ENCODE measurements around the gene MYRFL. TPM values are rescaled to one million over a fixed set of nuclear protein-coding genes. Genes with fewer than 3 reads are reported as not detected.

MYRFL gene
- total and polyA plus RNA-seq, 2 of the 8 experiments (the other 6 are each of a cell fraction or from before 2014, with no cell fraction given): 1.1 to 2.0 TPM

- no peaks in the 10 kb centered on the region for H3K23me2 ChIP-seq (ENCODE audit: low read depth, low read length)
- TF ChIP-seq POU5F1 (IDR thresholded peaks at IDR 0.05; ENCODE audit: low read depth, low read length): no peak
- TF ChIP-seq, protein P1, sequence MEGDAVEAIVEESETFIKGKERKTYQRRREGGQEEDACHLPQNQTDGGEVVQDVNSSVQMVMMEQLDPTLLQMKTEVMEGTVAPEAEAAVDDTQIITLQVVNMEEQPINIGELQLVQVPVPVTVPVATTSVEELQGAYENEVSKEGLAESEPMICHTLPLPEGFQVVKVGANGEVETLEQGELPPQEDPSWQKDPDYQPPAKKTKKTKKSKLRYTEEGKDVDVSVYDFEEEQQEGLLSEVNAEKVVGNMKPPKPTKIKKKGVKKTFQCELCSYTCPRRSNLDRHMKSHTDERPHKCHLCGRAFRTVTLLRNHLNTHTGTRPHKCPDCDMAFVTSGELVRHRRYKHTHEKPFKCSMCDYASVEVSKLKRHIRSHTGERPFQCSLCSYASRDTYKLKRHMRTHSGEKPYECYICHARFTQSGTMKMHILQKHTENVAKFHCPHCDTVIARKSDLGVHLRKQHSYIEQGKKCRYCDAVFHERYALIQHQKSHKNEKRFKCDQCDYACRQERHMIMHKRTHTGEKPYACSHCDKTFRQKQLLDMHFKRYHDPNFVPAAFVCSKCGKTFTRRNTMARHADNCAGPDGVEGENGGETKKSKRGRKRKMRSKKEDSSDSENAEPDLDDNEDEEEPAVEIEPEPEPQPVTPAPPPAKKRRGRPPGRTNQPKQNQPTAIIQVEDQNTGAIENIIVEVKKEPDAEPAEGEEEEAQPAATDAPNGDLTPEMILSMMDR (IDR thresholded peaks at IDR 0.05; ENCODE audit: control extremely low read depth in 1 of 3, insufficient read depth in 1 of 3, low read depth in 1 of 3, low read length in 3 of 3): no peak
- TF ChIP-seq SP1 (IDR thresholded peaks at IDR 0.05; ENCODE audit: low read depth, low read length): no peak
- TF ChIP-seq TEAD4 (IDR thresholded peaks at IDR 0.05; ENCODE audit: low read depth, low read length): no peak
- no peak for TF ChIP-seq MAFK (IDR thresholded peaks at IDR 0.05; ENCODE audit: low read depth, low read length)
- TF ChIP-seq BCL11A (IDR thresholded peaks at IDR 0.05; ENCODE audit: low read depth in 2 of 2, low read length in 2 of 2): no peak
- no peak for TF ChIP-seq RFX5 (IDR thresholded peaks at IDR 0.05; ENCODE audit: borderline replicate concordance, low read depth, low read length)
- no peak for TF ChIP-seq KDM4A (IDR thresholded peaks at IDR 0.05; ENCODE audit: low read depth, low read length, severe bottlenecking)
- no peak for TF ChIP-seq E2F6 (IDR thresholded peaks at IDR 0.05)
- no peak for TF ChIP-seq RNF2 (IDR thresholded peaks at IDR 0.05; ENCODE audit: borderline replicate concordance, low read depth, low read length, missing control alignments, poor library complexity, severe bottlenecking)
Measured at GRCh38 chr12:69840727-69841126, 15.7 kb downstream of the MYRFL start.

More at GRCh38 chr12:69840727-69841126, 15.7 kb downstream of the MYRFL start:
- DNase-seq (ENCODE audit: low read depth in 1 of 2, low spot score in 2 of 2) (no peak), FAIRE-seq (no peak)
- Histone ChIP-seq H3K4me2 (ENCODE audit: insufficient read depth in 1 of 2, low read depth in 2 of 2, low read length in 2 of 2) (no peak overlapping the region), H3K9me3 (ENCODE audit: insufficient read depth in 2 of 2, low read depth in 1 of 2, low read length in 1 of 2) (no peaks in the 10 kb centered on the region), H4K20me1 (replicated peaks in 1 of 2; ENCODE audit: control insufficient read depth in 1 of 2, insufficient read depth in 2 of 2, low read length in 2 of 2) (no peaks in the 10 kb centered on the region), H3K79me2 (ENCODE audit: control insufficient read depth in 1 of 2, insufficient read depth in 2 of 2, low read length in 2 of 2) (no peaks in the 10 kb centered on the region), H3K4ac (replicated peaks; ENCODE audit: insufficient read length, low read depth, low read length) (no peak overlapping the region), H2AK5ac (ENCODE audit: low read depth, low read length) (no peak overlapping the region), H2BK12ac (ENCODE audit: low read depth, low read length) (no peak overlapping the region), H2BK20ac (ENCODE audit: low read length) (no peak overlapping the region), H3K18ac (ENCODE audit: extremely low read depth, low read length) (no peak overlapping the region), H4K5ac (ENCODE audit: insufficient read length, low read depth, low read length) (no peak overlapping the region), H3K27me3 (replicated peaks in 1 of 4; ENCODE audit: control insufficient read depth in 3 of 4, extremely low read depth in 1 of 4, insufficient read depth in 3 of 4, low read length in 3 of 4) (no peaks in the 10 kb centered on the region), H3K4me3 (ENCODE audit: extremely low read depth in 1 of 4, insufficient read depth in 2 of 4, low read depth in 3 of 4, low read length in 4 of 4) (no peak overlapping the region), H4K8ac (ENCODE audit: extremely low read depth, insufficient read depth, low read length) (no peak overlapping the region), H3K79me1 (ENCODE audit: low read depth, low read length) (no peaks in the 10 kb centered on the region), H3K14ac (ENCODE audit: insufficient read length) (no peak overlapping the region), H3K4me1 (replicated peaks in 1 of 4; ENCODE audit: control insufficient read depth in 3 of 4, insufficient read depth in 4 of 4, low read length in 3 of 4) (no peaks in the 10 kb centered on the region; a peak in 1 of 7 replicates), H2BK15ac (ENCODE audit: low read length) (no peak overlapping the region), H3K9ac (replicated peaks in 1 of 4; ENCODE audit: extremely low read depth in 1 of 4, low read depth in 3 of 4, low read length in 3 of 4) (no peak overlapping the region), H2AFZ (ENCODE audit: low read length) (no peak overlapping the region), H2BK120ac (replicated peaks; ENCODE audit: low read depth, low read length) (no peak overlapping the region), H3K23ac (ENCODE audit: insufficient read length) (no peak overlapping the region), H2BK5ac (ENCODE audit: low read depth, low read length) (no peak overlapping the region), H3K56ac (replicated peaks; ENCODE audit: insufficient read length, low read depth, low read length) (no peak overlapping the region), H4K91ac (replicated peaks; ENCODE audit: insufficient read length, low read length) (no peak overlapping the region), H3K27ac (ENCODE audit: low read depth, low read length) (no peak overlapping the region), H3K36me3 (ENCODE audit: control insufficient read depth in 2 of 4, insufficient read depth in 4 of 4, low read length in 3 of 4) (no peaks in the 10 kb centered on the region)
- ChIA-PET POLR2A (ENCODE audit: partially characterized antibody) (interaction anchor here (0.9 kb wide), 1 partner anchor 21 kb away, joined by 3 read pairs; no protein-coding TSS in a partner anchor), CTCF (ENCODE audit: partially characterized antibody) (interaction anchor here (1.5 to 1.9 kb wide), 2 partner anchors 194 to 202 kb away, joined by 4 read pairs; no protein-coding TSS in a partner anchor)
- 93% methylated on average over 3 of the region's 3 CpGs; no CpG with 5 or more reads in 1 of the 2 experiments for WGBS, 2 experiments (ENCODE audit: extremely low coverage in 1 of 2, insufficient coverage in 1 of 2, insufficient read length in 1 of 2, insufficient replicate concordance in 2 of 2, low coverage in 1 of 2, low lambda C conversion rate in 2 of 2, missing lambda C conversion rate in 1 of 2)
